Type B pancreatic cell (in vitro differentiated cells): ENCODE results near the gene FAM171A2. TPM values are rescaled to one million over a fixed set of nuclear protein-coding genes. Genes with fewer than 3 reads are reported as not detected.
"Not testable (repeated sequence)": the region's sequence is repeated elsewhere in the genome, so short reads cannot be mapped to it uniquely, and the experiment has no call there.

Source experiments
- DNase-seq: peaks from one replicate; pipeline ENCODE4 v3.0.0; 2021; ENCODE audit warnings: mixed read lengths; ENCODE audit not compliant: unreplicated experiment; ENCODE audit errors: extremely low spot score
- H3K27ac Mint-ChIP-seq: 2 replicates; pipeline ENCODE4 v1.8.0; 2021; ENCODE audit warnings: mild to moderate bottlenecking, mixed read lengths
- H3K27me3 Mint-ChIP-seq: 2 replicates; pipeline ENCODE4 v1.8.0; 2021; ENCODE audit warnings: mixed read lengths
- H3K36me3 Mint-ChIP-seq: 2 replicates; pipeline ENCODE4 v1.8.0; 2021; ENCODE audit warnings: mixed read lengths
- H3K4me1 Mint-ChIP-seq: one replicate; pipeline ENCODE4 v1.8.0; 2021; ENCODE audit warnings: mixed read lengths; ENCODE audit not compliant: unreplicated experiment
- H3K4me3 Mint-ChIP-seq: 2 replicates; pipeline ENCODE4 v1.8.0; 2021; ENCODE audit warnings: mild to moderate bottlenecking, mixed read lengths
- H3K9me3 Mint-ChIP-seq: 2 replicates; pipeline ENCODE4 v1.8.0; 2021; ENCODE audit warnings: mixed read lengths
- CTCF ChIP-seq: fragments of 200-600 bp; sonication (generic); conservative IDR thresholded peaks from 2 replicates; pipeline ENCODE4 v1.5.0; 2021; ENCODE audit warnings: antibody characterized with exemption, mild to moderate bottlenecking
- total RNA-seq: library from RNA; stranded (reverse); gene quantifications from 2 replicates; pipeline ENCODE4 v1.2.1, GENCODE V29; 2021; ENCODE audit warnings: low replicate concordance

FAM171A2 gene
- total RNA-seq, 1 donor from 2014 or later = 34.7 TPM

- Mint-ChIP-seq H3K27ac (no peak overlapping the region), H3K36me3 (no peaks in the 10 kb centered on the region), H3K9me3 (no peaks in the 10 kb centered on the region), H3K27me3 (peaks cover 13% of the 10 kb centered on the region), H3K4me1 (peaks cover 5% of the 10 kb centered on the region), H3K4me3 (no peak overlapping the region)
- DNase-seq = no peak
- TF ChIP-seq CTCF = no peak
These were observed 29.3 kb downstream of the FAM171A2 start for GRCh38 chr17:44334315-44334714.

DNA sequence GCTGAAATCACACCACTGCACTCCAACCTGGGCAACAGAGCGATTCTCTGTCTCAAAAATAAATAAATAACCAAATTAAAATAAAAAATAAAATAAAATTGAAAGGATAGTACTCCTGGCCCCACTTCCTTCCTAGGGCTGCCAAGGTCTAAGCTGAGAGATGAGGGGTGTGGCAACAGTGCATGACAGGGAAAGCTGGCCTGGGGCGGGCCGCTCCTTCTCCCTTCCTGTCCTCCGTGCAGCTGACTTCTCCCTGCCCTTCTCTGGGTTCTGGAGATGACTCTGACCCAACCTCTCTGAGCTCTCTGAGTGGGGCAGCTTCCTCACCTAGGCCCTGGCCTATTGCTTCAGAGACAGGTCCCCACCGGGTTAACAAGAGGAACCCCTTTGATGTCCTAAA lies 30.3 kb downstream of the FAM171A2 start:
- Mint-ChIP-seq H3K4me1 (peaks cover 5% of the 10 kb centered on the region), H3K4me3 (no peak overlapping the region), H3K9me3 (no peaks in the 10 kb centered on the region), H3K36me3 (no peaks in the 10 kb centered on the region), H3K27me3 (peaks cover 10% of the 10 kb centered on the region), H3K27ac (no peak overlapping the region)
- TF ChIP-seq CTCF = no peak
- DNase-seq = no peak

DNA sequence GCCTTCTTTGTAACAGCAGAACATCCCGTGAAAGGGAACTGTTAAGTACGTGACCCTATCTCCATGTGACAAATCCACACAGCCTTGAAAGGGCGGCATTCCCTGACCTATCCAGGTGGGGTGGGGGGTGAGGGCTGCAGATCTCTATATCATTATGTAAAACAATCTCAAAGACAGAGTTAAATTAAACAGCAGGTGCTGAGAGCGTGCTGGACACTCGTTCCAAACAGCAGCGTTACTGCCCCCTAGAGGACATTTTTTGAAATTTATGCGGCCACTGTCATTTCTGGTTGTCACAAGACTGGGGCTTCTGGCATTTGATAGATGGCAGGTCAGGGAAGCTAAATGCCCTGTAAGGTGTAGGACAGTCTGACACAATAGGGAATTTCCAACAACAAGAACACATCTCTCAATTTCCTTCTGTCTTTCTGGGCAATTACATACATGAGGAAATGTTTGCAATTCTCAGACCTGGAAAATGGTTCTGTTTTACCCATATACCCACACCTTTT lies 32.3 kb downstream of the FAM171A2 start:
- DNase-seq = no peak
- Mint-ChIP-seq H3K27me3 (peaks cover 3% of the 10 kb centered on the region), H3K4me3 (no peak overlapping the region), H3K27ac (peak overlapping the region; percentile 35), H3K36me3 (no peaks in the 10 kb centered on the region), H3K4me1 (peaks cover 9% of the 10 kb centered on the region), H3K9me3 (no peaks in the 10 kb centered on the region)
- peak; percentile 91 for TF ChIP-seq CTCF

- H3K27me3 Mint-ChIP-seq, H3K4me3 Mint-ChIP-seq, H3K36me3 Mint-ChIP-seq, H3K4me1 Mint-ChIP-seq, H3K27ac Mint-ChIP-seq, DNase-seq, H3K9me3 Mint-ChIP-seq: not testable (repeated sequence)
These were observed 33.4 kb downstream of the FAM171A2 start for GRCh38 chr17:44330263-44330662.

DNA sequence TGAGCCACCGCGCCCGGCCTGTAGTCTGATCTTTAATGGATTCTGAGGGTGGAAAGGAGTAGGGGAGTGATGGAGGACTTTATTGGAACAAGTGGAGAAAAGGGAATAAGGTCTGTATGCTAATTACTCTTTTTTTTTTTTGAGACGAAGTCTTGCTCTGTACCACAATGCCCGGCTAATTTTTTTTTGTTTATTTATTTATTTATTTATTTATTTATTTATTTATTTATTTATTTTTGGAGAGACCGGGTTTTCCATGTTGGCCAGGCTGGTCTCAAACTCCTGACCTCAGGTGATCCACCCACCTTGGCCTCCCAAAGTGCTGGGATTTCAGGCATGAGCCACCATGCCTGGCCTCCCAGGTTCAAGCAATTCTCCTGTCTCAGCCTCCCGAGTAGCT lies 34.1 kb downstream of the FAM171A2 start:
- not testable (repeated sequence) for H3K4me3 Mint-ChIP-seq, H3K27me3 Mint-ChIP-seq, H3K4me1 Mint-ChIP-seq, H3K9me3 Mint-ChIP-seq, H3K36me3 Mint-ChIP-seq, DNase-seq, H3K27ac Mint-ChIP-seq

- Mint-ChIP-seq H3K9me3 (no peaks in the 10 kb centered on the region), H3K27me3 (no peaks in the 10 kb centered on the region), H3K27ac (peak overlapping the region; percentile 49), H3K36me3 (no peaks in the 10 kb centered on the region), H3K4me3 (peak overlapping the region; percentile 36), H3K4me1 (peaks cover 9% of the 10 kb centered on the region)
- no peak for DNase-seq
- TF ChIP-seq CTCF = no peak
These were observed 35.8 kb downstream of the FAM171A2 start for GRCh38 chr17:44327715-44328449.
